ENCODE data around the gene PDX1.

GRCh38 chr13:27971776-27972477 is 52.1 kb downstream of the PDX1 start:
- TF ChIP-seq POLR2AphosphoS5 (IDR thresholded peaks at IDR 0.05) (no peak), CTCF (IDR thresholded peaks at IDR 0.05) (no peak)
